HepG2 (cell line): ENCODE data around the gene ABHD12. TPM values are rescaled to one million over a fixed set of nuclear protein-coding genes. Genes with fewer than 3 reads are reported as not detected.

ENCODE experiments used
- ATF4 ChIP-seq, 2 experiments: fragments of 450-650 bp in 1 of 2; sonication (generic) in 1 of 2; formaldehyde crosslinking; IDR thresholded peaks; 2 replicates each; pipeline versions ENCODE4 v1.5.0 to v1.8.0; 2020 to 2022; ENCODE audit warnings: mild to moderate bottlenecking in 1 of 2, missing genetic modification reagents in 1 of 2
- CCAR2 ChIP-seq: fragments of 200-400 bp; formaldehyde crosslinking; optimal IDR thresholded peaks from 2 replicates; pipeline ENCODE3; 2018; ENCODE audit warnings: low read depth, mild to moderate bottlenecking, low read length, moderate library complexity
- CENPBD1 ChIP-seq: sonication (generic); formaldehyde crosslinking; IDR thresholded peaks from 2 replicates; pipeline ENCODE4 v1.8.0; 2022; ENCODE audit warnings: missing genetic modification reagents, low read depth, mild to moderate bottlenecking, borderline replicate concordance
- DR1 ChIP-seq: sonication (generic); formaldehyde crosslinking; IDR thresholded peaks from 2 replicates; pipeline ENCODE4 v1.8.0; 2021; ENCODE audit warnings: mild to moderate bottlenecking, missing genetic modification reagents, inconsistent platforms
- HNRNPLL ChIP-seq: fragments of 200-400 bp; formaldehyde crosslinking; IDR thresholded peaks from 2 replicates; pipeline ENCODE4 v1.6.1; 2017; ENCODE audit warnings: mild to moderate bottlenecking, low read depth, low read length; ENCODE audit not compliant: poor library complexity, severe bottlenecking
- NFATC3 ChIP-seq: sonication (generic); formaldehyde crosslinking; IDR thresholded peaks from 2 replicates; pipeline ENCODE4 v1.5.1; 2020; ENCODE audit warnings: mild to moderate bottlenecking, missing genetic modification reagents
- PAF1 ChIP-seq: IDR thresholded peaks from 2 replicates; pipeline ENCODE4 v1.6.1; 2016; ENCODE audit warnings: missing genetic modification reagents, missing compliant biosample characterization
- PHF20 ChIP-seq: sonication (generic); formaldehyde crosslinking; IDR thresholded peaks from 2 replicates; pipeline ENCODE4 v1.5.0; 2020; ENCODE audit warnings: mild to moderate bottlenecking, missing genetic modification reagents
- RXRB ChIP-seq: IDR thresholded peaks from 2 replicates; pipeline ENCODE4 v1.6.1; 2016; ENCODE audit warnings: borderline replicate concordance, missing genetic modification reagents, missing compliant biosample characterization
- TEF ChIP-seq: sonication (generic); formaldehyde crosslinking; IDR thresholded peaks from 2 replicates; pipeline ENCODE4 v1.5.0; 2020; ENCODE audit warnings: missing genetic modification reagents
- YEATS4 ChIP-seq: sonication (generic); formaldehyde crosslinking; IDR thresholded peaks from 2 replicates; pipeline ENCODE4 v1.4.0; 2020; ENCODE audit warnings: missing genetic modification reagents, borderline replicate concordance
- ZBTB3 ChIP-seq: sonication (generic); formaldehyde crosslinking; IDR thresholded peaks from 2 replicates; pipeline ENCODE4 v1.4.0; 2020; ENCODE audit warnings: low read depth, mild to moderate bottlenecking, moderate library complexity, missing genetic modification reagents, borderline replicate concordance
- ZBTB8A ChIP-seq: sonication (generic); formaldehyde crosslinking; IDR thresholded peaks from 2 replicates; pipeline ENCODE4 v1.4.0; 2020; ENCODE audit warnings: mild to moderate bottlenecking, low read depth, missing genetic modification reagents, borderline replicate concordance
- ZNF451 ChIP-seq: sonication (generic); formaldehyde crosslinking; IDR thresholded peaks from 2 replicates; pipeline ENCODE4 v1.5.0; 2020; ENCODE audit warnings: mild to moderate bottlenecking, missing genetic modification reagents
- ZNF484 ChIP-seq: sonication (generic); formaldehyde crosslinking; IDR thresholded peaks from 2 replicates; pipeline ENCODE4 v1.5.1; 2020; ENCODE audit warnings: mild to moderate bottlenecking, low read depth, missing genetic modification reagents, borderline replicate concordance
- ZNF567 ChIP-seq: sonication (generic); formaldehyde crosslinking; IDR thresholded peaks from 2 replicates; pipeline ENCODE4 v1.8.1; 2023; ENCODE audit warnings: mild to moderate bottlenecking, missing genetic modification reagents, borderline replicate concordance
- polyA plus RNA-seq, 8 experiments: library from polyadenylated mRNA; depleted of rRNA in 3 of 8; stranded (reverse) in 7 of 8; unstranded in 1 of 8; fragments of >200 nt; fragmentation: Illumina TruSeq in 4 of 8; extraction: Trizol in 4 of 8; gene quantifications; 2 replicates each; pipeline versions ENCODE4 v1.2.1 to v1.2.3, GENCODE V29; 2011 to 2016; ENCODE audit warnings: low read depth in 4 of 8, missing spikeins in 1 of 8, mixed read lengths in 1 of 8; ENCODE audit not compliant: insufficient read depth in 1 of 8
- total RNA-seq, 5 experiments: library from RNA; depleted of rRNA; stranded (reverse); fragments of >200 nt; fragmentation: Illumina TruSeq; extraction: Trizol; gene quantifications; 2 replicates each; pipeline ENCODE4 v1.2.3, GENCODE V29; 2016; ENCODE audit warnings: low read depth in 1 of 5
- TF ChIP-seq, protein P1 (sequence below): IDR thresholded peaks from 2 replicates; pipeline ENCODE4 v1.6.1; 2016; ENCODE audit warnings: mild to moderate bottlenecking
- TF ChIP-seq, protein P2 (sequence below): IDR thresholded peaks from 2 replicates; pipeline ENCODE4 v1.6.1; 2016; ENCODE audit warnings: low read depth, missing genetic modification reagents, missing compliant biosample characterization

The ABHD12 gene
- total and polyA plus RNA-seq, 2 of the 13 experiments (the other 11 are each of a cell fraction or from before 2014, with no cell fraction given): 23.5 to 72.1 TPM

- no peak for TF ChIP-seq CCAR2
- no peak for TF ChIP-seq PHF20 (CRISPR knock-in tag)
- peak; percentile 98 for TF ChIP-seq ZNF451 (CRISPR knock-in tag)
- no peak for TF ChIP-seq PAF1 (CRISPR knock-in tag)
- TF ChIP-seq ZNF567 (CRISPR knock-in tag): no peak; the same call in 1 of the 2 replicates
- TF ChIP-seq, protein P1, sequence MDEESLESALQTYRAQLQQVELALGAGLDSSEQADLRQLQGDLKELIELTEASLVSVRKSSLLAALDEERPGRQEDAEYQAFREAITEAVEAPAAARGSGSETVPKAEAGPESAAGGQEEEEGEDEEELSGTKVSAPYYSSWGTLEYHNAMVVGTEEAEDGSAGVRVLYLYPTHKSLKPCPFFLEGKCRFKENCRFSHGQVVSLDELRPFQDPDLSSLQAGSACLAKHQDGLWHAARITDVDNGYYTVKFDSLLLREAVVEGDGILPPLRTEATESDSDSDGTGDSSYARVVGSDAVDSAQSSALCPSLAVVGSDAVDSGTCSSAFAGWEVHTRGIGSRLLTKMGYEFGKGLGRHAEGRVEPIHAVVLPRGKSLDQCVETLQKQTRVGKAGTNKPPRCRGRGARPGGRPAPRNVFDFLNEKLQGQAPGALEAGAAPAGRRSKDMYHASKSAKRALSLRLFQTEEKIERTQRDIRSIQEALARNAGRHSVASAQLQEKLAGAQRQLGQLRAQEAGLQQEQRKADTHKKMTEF: peak; percentile 94
- no peak for TF ChIP-seq ZNF484 (CRISPR knock-in tag)
- TF ChIP-seq ZBTB3 (CRISPR knock-in tag): peak; percentile 86; the same call in 1 of the 2 replicates
- TF ChIP-seq CENPBD1 (CRISPR knock-in tag): 0 out of 2 replicates have a peak, but pooled peaks have one; percentile 72
- TF ChIP-seq HNRNPLL: no peak
- no peak for TF ChIP-seq ATF4 (CRISPR knock-in tag; IDR thresholded peaks at IDR 0.05)
- TF ChIP-seq NFATC3 (CRISPR knock-in tag): no peak
- TF ChIP-seq, protein P2, sequence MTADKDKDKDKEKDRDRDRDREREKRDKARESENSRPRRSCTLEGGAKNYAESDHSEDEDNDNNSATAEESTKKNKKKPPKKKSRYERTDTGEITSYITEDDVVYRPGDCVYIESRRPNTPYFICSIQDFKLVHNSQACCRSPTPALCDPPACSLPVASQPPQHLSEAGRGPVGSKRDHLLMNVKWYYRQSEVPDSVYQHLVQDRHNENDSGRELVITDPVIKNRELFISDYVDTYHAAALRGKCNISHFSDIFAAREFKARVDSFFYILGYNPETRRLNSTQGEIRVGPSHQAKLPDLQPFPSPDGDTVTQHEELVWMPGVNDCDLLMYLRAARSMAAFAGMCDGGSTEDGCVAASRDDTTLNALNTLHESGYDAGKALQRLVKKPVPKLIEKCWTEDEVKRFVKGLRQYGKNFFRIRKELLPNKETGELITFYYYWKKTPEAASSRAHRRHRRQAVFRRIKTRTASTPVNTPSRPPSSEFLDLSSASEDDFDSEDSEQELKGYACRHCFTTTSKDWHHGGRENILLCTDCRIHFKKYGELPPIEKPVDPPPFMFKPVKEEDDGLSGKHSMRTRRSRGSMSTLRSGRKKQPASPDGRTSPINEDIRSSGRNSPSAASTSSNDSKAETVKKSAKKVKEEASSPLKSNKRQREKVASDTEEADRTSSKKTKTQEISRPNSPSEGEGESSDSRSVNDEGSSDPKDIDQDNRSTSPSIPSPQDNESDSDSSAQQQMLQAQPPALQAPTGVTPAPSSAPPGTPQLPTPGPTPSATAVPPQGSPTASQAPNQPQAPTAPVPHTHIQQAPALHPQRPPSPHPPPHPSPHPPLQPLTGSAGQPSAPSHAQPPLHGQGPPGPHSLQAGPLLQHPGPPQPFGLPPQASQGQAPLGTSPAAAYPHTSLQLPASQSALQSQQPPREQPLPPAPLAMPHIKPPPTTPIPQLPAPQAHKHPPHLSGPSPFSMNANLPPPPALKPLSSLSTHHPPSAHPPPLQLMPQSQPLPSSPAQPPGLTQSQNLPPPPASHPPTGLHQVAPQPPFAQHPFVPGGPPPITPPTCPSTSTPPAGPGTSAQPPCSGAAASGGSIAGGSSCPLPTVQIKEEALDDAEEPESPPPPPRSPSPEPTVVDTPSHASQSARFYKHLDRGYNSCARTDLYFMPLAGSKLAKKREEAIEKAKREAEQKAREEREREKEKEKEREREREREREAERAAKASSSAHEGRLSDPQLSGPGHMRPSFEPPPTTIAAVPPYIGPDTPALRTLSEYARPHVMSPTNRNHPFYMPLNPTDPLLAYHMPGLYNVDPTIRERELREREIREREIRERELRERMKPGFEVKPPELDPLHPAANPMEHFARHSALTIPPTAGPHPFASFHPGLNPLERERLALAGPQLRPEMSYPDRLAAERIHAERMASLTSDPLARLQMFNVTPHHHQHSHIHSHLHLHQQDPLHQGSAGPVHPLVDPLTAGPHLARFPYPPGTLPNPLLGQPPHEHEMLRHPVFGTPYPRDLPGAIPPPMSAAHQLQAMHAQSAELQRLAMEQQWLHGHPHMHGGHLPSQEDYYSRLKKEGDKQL (CRISPR knock-in tag): peak; percentile 89; the same call in 1 of the 2 replicates
- no peak for TF ChIP-seq DR1 (CRISPR knock-in tag)
- TF ChIP-seq TEF: 0 out of 2 replicates have a peak, but pooled peaks have one; percentile 53
- TF ChIP-seq RXRB: peak; percentile 98
- TF ChIP-seq ZBTB8A: no peak
- peak; percentile 82; the same call in 1 of the 2 replicates for TF ChIP-seq YEATS4 (CRISPR knock-in tag)
These were observed 52.3 kb downstream of the ABHD12 start (continued) for GRCh38 chr20:25338112-25339023.
